Esophagus muscularis mucosa (tissue), 3 donors: ENCODE data around the gene TMEM117.

Source experiments
- CTCF ChIP-seq, 3 experiments: fragments of 200-600 bp in 2 of 3; fragments of 450-650 bp in 1 of 3; sonication (generic) in 2 of 3; IDR thresholded peaks; one replicate each; pipeline ENCODE4 v1.5.1; 2017 to 2019; ENCODE audit warnings: antibody characterized with exemption in 3 of 3, mild to moderate bottlenecking in 2 of 3, moderate library complexity in 1 of 3
- POLR2AphosphoS5 ChIP-seq, 2 donors: sonication (generic); formaldehyde crosslinking; IDR thresholded peaks; one replicate each; pipeline ENCODE4 v1.6.1; 2017; ENCODE audit warnings: antibody characterized with exemption in 2 of 2

- TF ChIP-seq CTCF (IDR thresholded peaks at IDR 0.05) (no peak), POLR2AphosphoS5 (IDR thresholded peaks at IDR 0.05) (no peak)
Measured at GRCh38 chr12:44031472-44032185, 195.7 kb downstream of the TMEM117 start.
